K562 (cell line): ENCODE measurements around the gene DYRK1A. TPM values are rescaled to one million over a fixed set of nuclear protein-coding genes. Genes with fewer than 3 reads are reported as not detected.

Experiments used
- CCNT2 ChIP-seq: IDR thresholded peaks from 2 replicates; pipeline ENCODE4 v1.6.1; 2011; ENCODE audit warnings: borderline replicate concordance, low read depth, mild to moderate bottlenecking, moderate library complexity, mixed read lengths, low read length; ENCODE audit not compliant: insufficient read length; ENCODE audit errors: extremely low read depth
- EWSR1 ChIP-seq: fragments of 450-650 bp; IDR thresholded peaks from 2 replicates; pipeline ENCODE4 v1.6.1; 2018; ENCODE audit warnings: borderline replicate concordance, mild to moderate bottlenecking, low read depth, moderate library complexity; ENCODE audit not compliant: partially characterized antibody
- HDAC6 ChIP-seq: IDR thresholded peaks from 2 replicates; pipeline ENCODE4 v1.6.1; 2012; ENCODE audit warnings: low read depth, mild to moderate bottlenecking, control low read depth, inconsistent platforms, low read length, moderate library complexity
- MTA1 ChIP-seq: fragments of 450-650 bp; IDR thresholded peaks from 2 replicates; pipeline ENCODE4 v1.6.1; 2017; ENCODE audit warnings: borderline replicate concordance
- PHF20 ChIP-seq: fragments of 450-650 bp; IDR thresholded peaks from 2 replicates; pipeline ENCODE4 v1.6.1; 2018; ENCODE audit not compliant: partially characterized antibody
- POLR2H ChIP-seq: IDR thresholded peaks from 2 replicates; pipeline ENCODE4 v1.6.1; 2016; ENCODE audit warnings: missing genetic modification characterization, low read depth, mild to moderate bottlenecking, control low read depth, missing compliant biosample characterization, moderate library complexity
- RBM14 ChIP-seq: fragments of 200-400 bp; formaldehyde crosslinking; IDR thresholded peaks from 2 replicates; pipeline ENCODE4 v1.6.1; 2018; ENCODE audit warnings: low read depth, mild to moderate bottlenecking, low read length, moderate library complexity, borderline replicate concordance; ENCODE audit not compliant: insufficient read depth
- RBM17 ChIP-seq: fragments of 200-400 bp; formaldehyde crosslinking; IDR thresholded peaks from 2 replicates; pipeline ENCODE4 v1.6.1; 2017; ENCODE audit warnings: low read depth, mild to moderate bottlenecking, low read length, borderline replicate concordance
- SOX6 ChIP-seq: fragments of 450-650 bp; IDR thresholded peaks from 2 replicates; pipeline ENCODE4 v1.6.1; 2014; ENCODE audit warnings: mild to moderate bottlenecking
- TFAM ChIP-seq: fragments of 250-450 bp; sonication (Bioruptor Pico); conservative IDR thresholded peaks from 2 replicates; pipeline ENCODE4 v1.5.0; 2021; ENCODE audit warnings: mild to moderate bottlenecking, moderate library complexity
- YBX1 ChIP-seq: fragments of 450-650 bp; IDR thresholded peaks from 2 replicates; pipeline ENCODE4 v1.7.1; 2016; ENCODE audit warnings: mild to moderate bottlenecking
- ZNF197 ChIP-seq: fragments of 200-800 bp; sonication (Bioruptor generic); IDR thresholded peaks from 2 replicates; pipeline ENCODE4 v1.6.1; 2016; ENCODE audit warnings: low read depth, missing genetic modification characterization, missing compliant biosample characterization
- ZNF586 ChIP-seq: fragments of 450-650 bp; formaldehyde crosslinking; conservative IDR thresholded peaks from 2 replicates; pipeline ENCODE4 v1.4.0; 2020; ENCODE audit warnings: mild to moderate bottlenecking, moderate library complexity
- ZNF77 ChIP-seq: fragments of 250-450 bp; sonication (Bioruptor Pico); IDR thresholded peaks from 2 replicates; pipeline ENCODE4 v1.5.0; 2020
- polyA plus RNA-seq, 8 experiments: library from polyadenylated mRNA; depleted of rRNA in 4 of 8; stranded (reverse) in 5 of 8; unstranded in 3 of 8; fragments of >200 nt; fragmentation: Nextera tagmentation in 2 of 8; fragmentation: Illumina TruSeq in 1 of 8; extraction: Ambion mirVana in 2 of 8; extraction: Trizol in 1 of 8; gene quantifications; 2 replicates each; pipeline versions ENCODE4 v1.2.1 to v1.2.3, GENCODE V29; 2011 to 2014; ENCODE audit warnings: inconsistent platforms in 1 of 8, missing spikeins in 1 of 8
- total RNA-seq, 7 experiments: library from RNA; depleted of rRNA in 6 of 7; stranded (reverse); fragments of >200 nt in 6 of 7; fragmentation: Illumina TruSeq in 2 of 7; extraction: Trizol in 2 of 7; gene quantifications; 2 replicates each; pipeline versions ENCODE4 v1.2.1 to v1.2.3, GENCODE V29; 2011 to 2021; ENCODE audit warnings: low replicate concordance in 1 of 7
- TF ChIP-seq, protein P1 (sequence below): fragments of 200-800 bp; sonication (Bioruptor generic); IDR thresholded peaks from 2 replicates; pipeline ENCODE4 v1.6.1; 2016; ENCODE audit warnings: missing genetic modification characterization, missing compliant biosample characterization
- TF ChIP-seq, protein P2 (sequence below): IDR thresholded peaks from 3 replicates; pipeline ENCODE4 v1.6.1; 2011; ENCODE audit warnings: borderline replicate concordance, mild to moderate bottlenecking; ENCODE audit not compliant: insufficient read length, insufficient read depth
- TF ChIP-seq, protein P3 (sequence below): fragments of 450-650 bp; formaldehyde crosslinking; IDR thresholded peaks from 2 replicates; pipeline ENCODE4 v1.4.0; 2022; ENCODE audit warnings: missing genetic modification characterization

DYRK1A gene
- total and polyA plus RNA-seq, 9 of the 15 experiments (the other 6 are each of a cell fraction or from before 2014, with no cell fraction given): 3.7 to 64.8 (median 42.3) TPM

DNA sequence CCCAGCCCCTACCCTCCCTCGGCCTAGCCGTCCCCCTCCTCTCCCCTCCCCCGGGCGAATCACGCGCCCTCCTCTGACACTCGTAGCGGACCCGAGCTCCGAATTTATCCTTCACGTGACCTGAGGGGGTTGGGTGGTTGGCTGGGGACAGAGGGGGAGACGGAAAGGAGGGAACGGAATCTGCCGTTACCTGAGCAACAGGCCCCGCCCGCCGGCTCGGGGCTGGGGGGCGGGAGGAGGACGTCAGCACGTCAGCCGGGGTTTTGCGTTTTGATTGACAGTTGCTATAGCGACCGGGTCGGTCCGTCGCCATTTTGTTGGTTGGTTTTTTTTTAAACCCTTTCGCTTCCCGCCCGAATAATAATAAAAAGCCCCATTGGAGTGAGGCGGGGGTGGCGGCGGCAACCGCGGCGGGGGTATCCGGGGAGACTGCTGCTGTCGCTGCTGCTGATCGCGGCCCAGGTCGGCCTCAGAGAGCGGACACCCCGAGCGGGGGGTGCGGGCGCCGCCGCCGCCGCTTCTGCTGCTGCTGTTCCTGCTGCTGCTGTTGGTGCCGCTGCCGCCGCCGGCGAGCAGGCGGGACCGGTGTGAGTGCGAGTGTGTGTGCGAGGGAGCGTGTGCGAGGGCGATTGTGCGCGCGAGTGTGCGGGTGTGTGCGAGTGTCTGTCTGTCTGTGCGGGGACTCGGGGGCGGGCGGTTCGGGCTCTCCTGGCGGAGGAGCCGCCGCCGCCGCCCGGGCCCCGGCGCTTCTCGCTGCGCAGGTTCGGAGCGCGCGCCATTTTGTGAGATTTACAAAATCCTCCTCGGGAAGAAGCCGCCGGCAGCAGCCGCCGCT lies at the start of gene DYRK1A (continued):
- TF ChIP-seq, protein P1, sequence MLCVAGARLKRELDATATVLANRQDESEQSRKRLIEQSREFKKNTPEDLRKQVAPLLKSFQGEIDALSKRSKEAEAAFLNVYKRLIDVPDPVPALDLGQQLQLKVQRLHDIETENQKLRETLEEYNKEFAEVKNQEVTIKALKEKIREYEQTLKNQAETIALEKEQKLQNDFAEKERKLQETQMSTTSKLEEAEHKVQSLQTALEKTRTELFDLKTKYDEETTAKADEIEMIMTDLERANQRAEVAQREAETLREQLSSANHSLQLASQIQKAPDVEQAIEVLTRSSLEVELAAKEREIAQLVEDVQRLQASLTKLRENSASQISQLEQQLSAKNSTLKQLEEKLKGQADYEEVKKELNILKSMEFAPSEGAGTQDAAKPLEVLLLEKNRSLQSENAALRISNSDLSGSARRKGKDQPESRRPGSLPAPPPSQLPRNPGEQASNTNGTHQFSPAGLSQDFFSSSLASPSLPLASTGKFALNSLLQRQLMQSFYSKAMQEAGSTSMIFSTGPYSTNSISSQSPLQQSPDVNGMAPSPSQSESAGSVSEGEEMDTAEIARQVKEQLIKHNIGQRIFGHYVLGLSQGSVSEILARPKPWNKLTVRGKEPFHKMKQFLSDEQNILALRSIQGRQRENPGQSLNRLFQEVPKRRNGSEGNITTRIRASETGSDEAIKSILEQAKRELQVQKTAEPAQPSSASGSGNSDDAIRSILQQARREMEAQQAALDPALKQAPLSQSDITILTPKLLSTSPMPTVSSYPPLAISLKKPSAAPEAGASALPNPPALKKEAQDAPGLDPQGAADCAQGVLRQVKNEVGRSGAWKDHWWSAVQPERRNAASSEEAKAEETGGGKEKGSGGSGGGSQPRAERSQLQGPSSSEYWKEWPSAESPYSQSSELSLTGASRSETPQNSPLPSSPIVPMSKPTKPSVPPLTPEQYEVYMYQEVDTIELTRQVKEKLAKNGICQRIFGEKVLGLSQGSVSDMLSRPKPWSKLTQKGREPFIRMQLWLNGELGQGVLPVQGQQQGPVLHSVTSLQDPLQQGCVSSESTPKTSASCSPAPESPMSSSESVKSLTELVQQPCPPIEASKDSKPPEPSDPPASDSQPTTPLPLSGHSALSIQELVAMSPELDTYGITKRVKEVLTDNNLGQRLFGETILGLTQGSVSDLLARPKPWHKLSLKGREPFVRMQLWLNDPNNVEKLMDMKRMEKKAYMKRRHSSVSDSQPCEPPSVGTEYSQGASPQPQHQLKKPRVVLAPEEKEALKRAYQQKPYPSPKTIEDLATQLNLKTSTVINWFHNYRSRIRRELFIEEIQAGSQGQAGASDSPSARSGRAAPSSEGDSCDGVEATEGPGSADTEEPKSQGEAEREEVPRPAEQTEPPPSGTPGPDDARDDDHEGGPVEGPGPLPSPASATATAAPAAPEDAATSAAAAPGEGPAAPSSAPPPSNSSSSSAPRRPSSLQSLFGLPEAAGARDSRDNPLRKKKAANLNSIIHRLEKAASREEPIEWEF: no peak
- TF ChIP-seq HDAC6: no peak
- peak; percentile 12; the same call in 1 of the 2 replicates for TF ChIP-seq SOX6
- TF ChIP-seq ZNF77 (CRISPR knock-in tag): no peak
- no peak for TF ChIP-seq EWSR1
- no peak for TF ChIP-seq PHF20
- peak; percentile 94; the same call in 1 of the 2 replicates for TF ChIP-seq RBM14
- TF ChIP-seq, protein P2, sequence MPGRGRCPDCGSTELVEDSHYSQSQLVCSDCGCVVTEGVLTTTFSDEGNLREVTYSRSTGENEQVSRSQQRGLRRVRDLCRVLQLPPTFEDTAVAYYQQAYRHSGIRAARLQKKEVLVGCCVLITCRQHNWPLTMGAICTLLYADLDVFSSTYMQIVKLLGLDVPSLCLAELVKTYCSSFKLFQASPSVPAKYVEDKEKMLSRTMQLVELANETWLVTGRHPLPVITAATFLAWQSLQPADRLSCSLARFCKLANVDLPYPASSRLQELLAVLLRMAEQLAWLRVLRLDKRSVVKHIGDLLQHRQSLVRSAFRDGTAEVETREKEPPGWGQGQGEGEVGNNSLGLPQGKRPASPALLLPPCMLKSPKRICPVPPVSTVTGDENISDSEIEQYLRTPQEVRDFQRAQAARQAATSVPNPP: no peak
- TF ChIP-seq YBX1: no peak
- no peak for TF ChIP-seq ZNF197 (CRISPR knock-in tag)
- peak; percentile 42; the same call in 1 of the 2 replicates for TF ChIP-seq POLR2H (tag)
- TF ChIP-seq, protein P3, sequence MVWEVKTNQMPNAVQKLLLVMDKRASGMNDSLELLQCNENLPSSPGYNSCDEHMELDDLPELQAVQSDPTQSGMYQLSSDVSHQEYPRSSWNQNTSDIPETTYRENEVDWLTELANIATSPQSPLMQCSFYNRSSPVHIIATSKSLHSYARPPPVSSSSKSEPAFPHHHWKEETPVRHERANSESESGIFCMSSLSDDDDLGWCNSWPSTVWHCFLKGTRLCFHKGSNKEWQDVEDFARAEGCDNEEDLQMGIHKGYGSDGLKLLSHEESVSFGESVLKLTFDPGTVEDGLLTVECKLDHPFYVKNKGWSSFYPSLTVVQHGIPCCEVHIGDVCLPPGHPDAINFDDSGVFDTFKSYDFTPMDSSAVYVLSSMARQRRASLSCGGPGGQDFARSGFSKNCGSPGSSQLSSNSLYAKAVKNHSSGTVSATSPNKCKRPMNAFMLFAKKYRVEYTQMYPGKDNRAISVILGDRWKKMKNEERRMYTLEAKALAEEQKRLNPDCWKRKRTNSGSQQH (CRISPR knock-in tag): 0 out of 2 replicates have a peak, but pooled peaks have one; percentile 8
- no peak for TF ChIP-seq RBM17
- TF ChIP-seq ZNF586 (CRISPR knock-in tag): no peak
- TF ChIP-seq CCNT2: peak; percentile 35
- no peak for TF ChIP-seq TFAM (CRISPR knock-in tag)
- TF ChIP-seq MTA1: no peak
